ENCODE measurements around the gene WDR82.

DNA sequence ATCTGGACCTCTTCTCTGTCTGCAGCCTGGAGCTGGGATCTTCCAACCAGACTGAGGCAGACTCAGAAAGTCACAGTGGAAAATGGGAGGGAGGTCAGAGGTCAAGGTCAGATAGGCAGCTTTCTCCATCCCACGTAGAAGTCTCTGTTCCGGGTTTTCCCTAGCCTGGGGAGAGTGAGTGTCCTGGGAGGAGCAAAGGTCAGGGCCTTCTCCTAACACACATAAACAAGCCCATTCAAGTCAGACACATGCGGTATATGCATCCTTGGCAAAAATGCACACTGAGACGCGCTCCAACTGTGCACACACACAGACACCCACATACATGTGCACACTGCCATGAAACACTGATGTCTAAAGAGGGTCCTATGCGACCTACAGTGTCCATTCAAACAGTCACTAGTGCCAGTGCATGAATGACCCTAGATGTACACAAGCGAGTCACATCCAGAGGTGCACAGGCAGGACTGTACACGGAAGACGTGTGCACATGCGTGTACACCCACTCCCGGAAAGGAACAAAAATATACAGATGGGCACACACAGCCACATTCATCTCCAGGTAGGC, 40.2 kb downstream of the WDR82 start:
- TF ChIP-seq, protein P1, sequence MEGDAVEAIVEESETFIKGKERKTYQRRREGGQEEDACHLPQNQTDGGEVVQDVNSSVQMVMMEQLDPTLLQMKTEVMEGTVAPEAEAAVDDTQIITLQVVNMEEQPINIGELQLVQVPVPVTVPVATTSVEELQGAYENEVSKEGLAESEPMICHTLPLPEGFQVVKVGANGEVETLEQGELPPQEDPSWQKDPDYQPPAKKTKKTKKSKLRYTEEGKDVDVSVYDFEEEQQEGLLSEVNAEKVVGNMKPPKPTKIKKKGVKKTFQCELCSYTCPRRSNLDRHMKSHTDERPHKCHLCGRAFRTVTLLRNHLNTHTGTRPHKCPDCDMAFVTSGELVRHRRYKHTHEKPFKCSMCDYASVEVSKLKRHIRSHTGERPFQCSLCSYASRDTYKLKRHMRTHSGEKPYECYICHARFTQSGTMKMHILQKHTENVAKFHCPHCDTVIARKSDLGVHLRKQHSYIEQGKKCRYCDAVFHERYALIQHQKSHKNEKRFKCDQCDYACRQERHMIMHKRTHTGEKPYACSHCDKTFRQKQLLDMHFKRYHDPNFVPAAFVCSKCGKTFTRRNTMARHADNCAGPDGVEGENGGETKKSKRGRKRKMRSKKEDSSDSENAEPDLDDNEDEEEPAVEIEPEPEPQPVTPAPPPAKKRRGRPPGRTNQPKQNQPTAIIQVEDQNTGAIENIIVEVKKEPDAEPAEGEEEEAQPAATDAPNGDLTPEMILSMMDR (IDR thresholded peaks at IDR 0.05; ENCODE audit: insufficient read depth, low read depth, low read length): no peak
- no peak for TF ChIP-seq EZH2 (IDR thresholded peaks at IDR 0.05; ENCODE audit: insufficient read depth, low read length)
